Liver (tissue), 9 donors: ENCODE measurements around the gene NECAB2. TPM values are rescaled to one million over a fixed set of nuclear protein-coding genes. Genes with fewer than 3 reads are reported as not detected.

Source experiments
- DNase-seq: peaks from one replicate; pipeline ENCODE4 v3.0.0-alpha.2; 2017; ENCODE audit warnings: low spot score
- H3K27ac ChIP-seq, 2 donors: one replicate each; pipeline ENCODE4 v1.7.0; 2013; ENCODE audit warnings: inconsistent platforms in 2 of 2, low read length in 2 of 2, control low read depth in 1 of 2, low read depth in 1 of 2, mild to moderate bottlenecking in 1 of 2
- H3K27me3 ChIP-seq, 4 donors: one replicate each; pipeline versions ENCODE4 v1.6.1 to v1.7.0; 2013; ENCODE audit warnings: low read length in 3 of 4, inconsistent platforms in 1 of 4, mild to moderate bottlenecking in 1 of 4, moderate library complexity in 1 of 4; ENCODE audit not compliant: control insufficient read depth in 4 of 4, insufficient read depth in 4 of 4
- H3K36me3 ChIP-seq, 4 donors: one replicate each; pipeline versions ENCODE4 v1.6.1 to v1.7.0; 2013; ENCODE audit warnings: low read length in 3 of 4, mild to moderate bottlenecking in 3 of 4, low read depth in 1 of 4, moderate library complexity in 1 of 4; ENCODE audit not compliant: control insufficient read depth in 4 of 4, insufficient read depth in 3 of 4
- H3K4me1 ChIP-seq, 4 donors: one replicate each; pipeline versions ENCODE4 v1.6.1 to v1.7.0; 2013; ENCODE audit warnings: low read length in 3 of 4, mild to moderate bottlenecking in 3 of 4, moderate library complexity in 1 of 4; ENCODE audit not compliant: control insufficient read depth in 4 of 4, insufficient read depth in 4 of 4
- H3K4me3 ChIP-seq, 3 donors: one replicate each; pipeline versions ENCODE4 v1.6.1 to v1.7.0; 2013; ENCODE audit warnings: low read length in 3 of 3, control low read depth in 1 of 3, low read depth in 1 of 3, mild to moderate bottlenecking in 1 of 3
- H3K9ac ChIP-seq, 2 donors: one replicate each; pipeline ENCODE4 v1.7.0; 2013; ENCODE audit warnings: low read length in 2 of 2, mild to moderate bottlenecking in 2 of 2, moderate library complexity in 2 of 2, control low read depth in 1 of 2, low read depth in 1 of 2
- H3K9me3 ChIP-seq, 4 donors: one replicate each; pipeline versions ENCODE4 v1.6.1 to v1.7.0; 2013; ENCODE audit warnings: low read length in 3 of 4; ENCODE audit not compliant: control insufficient read depth in 4 of 4
- EGR1 ChIP-seq, 2 donors: IDR thresholded peaks; 2 replicates each; pipeline ENCODE4 v1.6.1; 2016 to 2018; ENCODE audit warnings: antibody characterized with exemption in 2 of 2, low read depth in 2 of 2
- FOXA1 ChIP-seq: IDR thresholded peaks from 2 replicates; pipeline ENCODE4 v1.6.1; 2016; ENCODE audit warnings: antibody characterized with exemption
- FOXA2 ChIP-seq: IDR thresholded peaks from 2 replicates; pipeline ENCODE4 v1.6.1; 2016; ENCODE audit warnings: antibody characterized with exemption
- GABPA ChIP-seq, 2 donors: IDR thresholded peaks in 1 of 2; conservative IDR thresholded peaks in 1 of 2; 2 replicates each; pipeline ENCODE4 v1.6.1; 2016; ENCODE audit warnings: antibody characterized with exemption in 2 of 2, mild to moderate bottlenecking in 1 of 2, moderate library complexity in 1 of 2
- HNF4G ChIP-seq: IDR thresholded peaks from 2 replicates; pipeline ENCODE4 v1.6.1; 2016; ENCODE audit warnings: antibody characterized with exemption
- JUND ChIP-seq, 2 donors: IDR thresholded peaks; 2 replicates each; pipeline ENCODE4 v1.6.1; 2016; ENCODE audit warnings: antibody characterized with exemption in 2 of 2
- NR2F2 ChIP-seq: IDR thresholded peaks from 2 replicates; pipeline ENCODE4 v1.6.1; 2016; ENCODE audit warnings: antibody characterized with exemption
- RXRA ChIP-seq, 2 donors: IDR thresholded peaks; 2 replicates each; pipeline ENCODE4 v1.6.1; 2017 to 2018; ENCODE audit warnings: antibody characterized with exemption in 2 of 2, mild to moderate bottlenecking in 1 of 2
- SP1 ChIP-seq: IDR thresholded peaks from 2 replicates; pipeline ENCODE4 v1.6.1; 2018; ENCODE audit warnings: antibody characterized with exemption, mild to moderate bottlenecking
- TAF1 ChIP-seq: conservative IDR thresholded peaks from 2 replicates; pipeline ENCODE4 v1.6.1; 2016; ENCODE audit warnings: antibody characterized with exemption, mild to moderate bottlenecking
- WGBS: extraction: QIAGEN DNeasy Blood & Tissue Kit; methylation state at CpG from one replicate; pipeline ENCODE4 v1.1.7; 2013; 5-methylcytosine and 5-hydroxymethylcytosine counted together
- polyA plus RNA-seq, 2 donors: library from polyadenylated mRNA; stranded (reverse) in 1 of 2; unstranded in 1 of 2; fragments of 200-250 nt in 1 of 2; fragments of >200 nt in 1 of 2; fragmentation: Nextera tagmentation in 1 of 2; extraction: Ambion mirVana in 1 of 2; gene quantifications; one replicate each; pipeline versions ENCODE4 v1.2.1 to v1.2.3, GENCODE V29; 2013 to 2015
- total RNA-seq, 2 donors: library from RNA; depleted of rRNA; stranded (reverse); fragments of >200 nt; gene quantifications; one replicate each; pipeline ENCODE4 v1.2.3, GENCODE V29; 2014
- TF ChIP-seq, protein P1 (sequence below): IDR thresholded peaks from 2 replicates; pipeline ENCODE4 v1.6.1; 2016; ENCODE audit warnings: antibody characterized with exemption, mild to moderate bottlenecking
- TF ChIP-seq, protein P2 (sequence below): IDR thresholded peaks from 2 replicates; pipeline ENCODE4 v1.6.1; 2016; ENCODE audit warnings: antibody characterized with exemption
- TF ChIP-seq, protein P3 (sequence below): fragments of 150-350 bp; IDR thresholded peaks from 2 replicates; pipeline ENCODE4 v1.5.1; 2017; ENCODE audit warnings: improper control_type of control experiment, low read depth, low read length; ENCODE audit not compliant: missing input control
- TF ChIP-seq, protein P4 (sequence below): IDR thresholded peaks from 2 replicates; pipeline ENCODE4 v1.6.1; 2016; ENCODE audit warnings: antibody characterized with exemption
- TF ChIP-seq, protein P5 (sequence below): IDR thresholded peaks from 2 replicates; pipeline ENCODE4 v1.6.1; 2016; ENCODE audit warnings: antibody characterized with exemption
- donor health status: healthy.
- donor health status: healthy.
- donor health status: healthy.
- donor health status: healthy.
- donor health status: healthy.

The NECAB2 gene
- total and polyA plus RNA-seq, 4 donors: 2.7 to 3.8 (median 2.9) TPM; not detected in 1

DNA sequence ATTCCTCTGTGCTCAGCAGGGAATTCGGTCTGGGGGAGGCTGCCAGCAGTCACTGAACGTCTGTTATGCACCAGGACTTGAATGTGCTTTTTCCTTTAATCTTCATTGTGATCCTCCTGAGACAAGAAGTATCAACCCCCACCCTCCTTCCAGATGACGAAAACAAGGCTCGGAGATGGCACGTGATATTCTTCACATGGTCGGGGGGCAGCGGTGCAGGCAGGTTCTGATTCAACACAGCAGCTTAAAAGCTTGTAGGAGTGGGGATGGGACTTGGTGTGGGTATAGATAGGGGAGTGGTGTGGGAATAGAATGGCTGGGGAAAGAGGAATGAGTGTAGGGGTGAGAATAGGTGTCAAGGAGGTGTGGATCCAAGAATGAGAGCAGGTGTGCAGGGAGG, 6.4 kb downstream of the NECAB2 start (continued):
- TF ChIP-seq, protein P1, sequence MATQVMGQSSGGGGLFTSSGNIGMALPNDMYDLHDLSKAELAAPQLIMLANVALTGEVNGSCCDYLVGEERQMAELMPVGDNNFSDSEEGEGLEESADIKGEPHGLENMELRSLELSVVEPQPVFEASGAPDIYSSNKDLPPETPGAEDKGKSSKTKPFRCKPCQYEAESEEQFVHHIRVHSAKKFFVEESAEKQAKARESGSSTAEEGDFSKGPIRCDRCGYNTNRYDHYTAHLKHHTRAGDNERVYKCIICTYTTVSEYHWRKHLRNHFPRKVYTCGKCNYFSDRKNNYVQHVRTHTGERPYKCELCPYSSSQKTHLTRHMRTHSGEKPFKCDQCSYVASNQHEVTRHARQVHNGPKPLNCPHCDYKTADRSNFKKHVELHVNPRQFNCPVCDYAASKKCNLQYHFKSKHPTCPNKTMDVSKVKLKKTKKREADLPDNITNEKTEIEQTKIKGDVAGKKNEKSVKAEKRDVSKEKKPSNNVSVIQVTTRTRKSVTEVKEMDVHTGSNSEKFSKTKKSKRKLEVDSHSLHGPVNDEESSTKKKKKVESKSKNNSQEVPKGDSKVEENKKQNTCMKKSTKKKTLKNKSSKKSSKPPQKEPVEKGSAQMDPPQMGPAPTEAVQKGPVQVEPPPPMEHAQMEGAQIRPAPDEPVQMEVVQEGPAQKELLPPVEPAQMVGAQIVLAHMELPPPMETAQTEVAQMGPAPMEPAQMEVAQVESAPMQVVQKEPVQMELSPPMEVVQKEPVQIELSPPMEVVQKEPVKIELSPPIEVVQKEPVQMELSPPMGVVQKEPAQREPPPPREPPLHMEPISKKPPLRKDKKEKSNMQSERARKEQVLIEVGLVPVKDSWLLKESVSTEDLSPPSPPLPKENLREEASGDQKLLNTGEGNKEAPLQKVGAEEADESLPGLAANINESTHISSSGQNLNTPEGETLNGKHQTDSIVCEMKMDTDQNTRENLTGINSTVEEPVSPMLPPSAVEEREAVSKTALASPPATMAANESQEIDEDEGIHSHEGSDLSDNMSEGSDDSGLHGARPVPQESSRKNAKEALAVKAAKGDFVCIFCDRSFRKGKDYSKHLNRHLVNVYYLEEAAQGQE: no peak
- TF ChIP-seq FOXA1: no peak

DNA sequence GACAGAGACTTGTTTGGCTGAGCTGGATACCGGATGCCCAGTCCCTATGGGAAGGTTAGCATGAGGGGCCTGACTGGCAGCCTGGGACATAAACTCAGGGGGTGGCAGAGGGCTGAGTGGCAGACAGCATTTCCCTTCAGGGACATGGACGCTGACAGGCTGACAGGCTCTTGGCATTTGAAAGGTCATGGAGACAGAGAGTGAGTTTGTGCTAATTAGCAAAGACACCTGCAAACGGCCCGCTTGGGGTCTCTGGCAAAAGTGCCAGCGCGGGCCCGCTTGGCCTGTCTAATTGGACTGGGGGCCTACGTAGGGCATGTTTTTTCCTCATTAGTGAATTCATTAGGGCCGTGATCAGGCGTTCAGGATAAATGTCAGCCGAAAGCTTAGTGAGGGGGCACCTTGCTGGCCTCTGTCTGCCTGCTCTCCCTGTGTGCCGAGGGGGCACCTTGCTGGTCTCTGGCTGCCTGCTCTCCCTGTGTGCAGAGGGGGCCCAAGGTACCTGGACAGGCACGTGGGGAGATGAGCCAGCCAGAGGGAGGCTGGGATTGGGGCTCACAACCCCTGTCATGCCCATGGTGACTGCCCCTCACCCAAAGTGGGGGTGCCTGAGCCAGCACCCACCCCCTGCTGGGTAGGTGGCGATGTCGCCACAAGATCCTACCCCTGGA, 7.7 kb downstream of the NECAB2 start:
- DNase-seq: no peak
- Histone ChIP-seq H3K9ac (no peak overlapping the region), H3K4me1 (peaks cover 0 to 3% (median 1%) of the 10 kb centered on the region in 4 donors), H3K27ac (no peak overlapping the region), H3K4me3 (no peak overlapping the region), H3K27me3 (no peaks in the 10 kb centered on the region), H3K9me3 (peaks cover 0 to 3% (median under 1%) of the 10 kb centered on the region in 4 donors), H3K36me3 (peaks cover under 1 to 14% (median 5%) of the 10 kb centered on the region in 4 donors)
- WGBS: 87% methylated on average over 15 of the region's 15 CpGs
- TF ChIP-seq, protein P2, sequence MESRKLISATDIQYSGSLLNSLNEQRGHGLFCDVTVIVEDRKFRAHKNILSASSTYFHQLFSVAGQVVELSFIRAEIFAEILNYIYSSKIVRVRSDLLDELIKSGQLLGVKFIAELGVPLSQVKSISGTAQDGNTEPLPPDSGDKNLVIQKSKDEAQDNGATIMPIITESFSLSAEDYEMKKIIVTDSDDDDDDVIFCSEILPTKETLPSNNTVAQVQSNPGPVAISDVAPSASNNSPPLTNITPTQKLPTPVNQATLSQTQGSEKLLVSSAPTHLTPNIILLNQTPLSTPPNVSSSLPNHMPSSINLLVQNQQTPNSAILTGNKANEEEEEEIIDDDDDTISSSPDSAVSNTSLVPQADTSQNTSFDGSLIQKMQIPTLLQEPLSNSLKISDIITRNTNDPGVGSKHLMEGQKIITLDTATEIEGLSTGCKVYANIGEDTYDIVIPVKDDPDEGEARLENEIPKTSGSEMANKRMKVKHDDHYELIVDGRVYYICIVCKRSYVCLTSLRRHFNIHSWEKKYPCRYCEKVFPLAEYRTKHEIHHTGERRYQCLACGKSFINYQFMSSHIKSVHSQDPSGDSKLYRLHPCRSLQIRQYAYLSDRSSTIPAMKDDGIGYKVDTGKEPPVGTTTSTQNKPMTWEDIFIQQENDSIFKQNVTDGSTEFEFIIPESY: no peak
- TF ChIP-seq FOXA2 (no peak), RXRA (IDR thresholded peaks at IDR 0.05) (no peak), NR2F2 (no peak), TAF1 (no peak), JUND (IDR thresholded peaks at IDR 0.05) (no peak), GABPA (IDR thresholded peaks at IDR 0.05 in 1 of 2, conservative IDR thresholded peaks at IDR 0.05 in 1 of 2) (no peak), SP1 (no peak), EGR1 (IDR thresholded peaks at IDR 0.05; ENCODE audit: low read depth in 2 of 2) (no peak), FOXA1 (no peak), HNF4G (no peak)
- TF ChIP-seq, protein P1: no peak
- TF ChIP-seq, protein P3, sequence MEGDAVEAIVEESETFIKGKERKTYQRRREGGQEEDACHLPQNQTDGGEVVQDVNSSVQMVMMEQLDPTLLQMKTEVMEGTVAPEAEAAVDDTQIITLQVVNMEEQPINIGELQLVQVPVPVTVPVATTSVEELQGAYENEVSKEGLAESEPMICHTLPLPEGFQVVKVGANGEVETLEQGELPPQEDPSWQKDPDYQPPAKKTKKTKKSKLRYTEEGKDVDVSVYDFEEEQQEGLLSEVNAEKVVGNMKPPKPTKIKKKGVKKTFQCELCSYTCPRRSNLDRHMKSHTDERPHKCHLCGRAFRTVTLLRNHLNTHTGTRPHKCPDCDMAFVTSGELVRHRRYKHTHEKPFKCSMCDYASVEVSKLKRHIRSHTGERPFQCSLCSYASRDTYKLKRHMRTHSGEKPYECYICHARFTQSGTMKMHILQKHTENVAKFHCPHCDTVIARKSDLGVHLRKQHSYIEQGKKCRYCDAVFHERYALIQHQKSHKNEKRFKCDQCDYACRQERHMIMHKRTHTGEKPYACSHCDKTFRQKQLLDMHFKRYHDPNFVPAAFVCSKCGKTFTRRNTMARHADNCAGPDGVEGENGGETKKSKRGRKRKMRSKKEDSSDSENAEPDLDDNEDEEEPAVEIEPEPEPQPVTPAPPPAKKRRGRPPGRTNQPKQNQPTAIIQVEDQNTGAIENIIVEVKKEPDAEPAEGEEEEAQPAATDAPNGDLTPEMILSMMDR: no peak
- TF ChIP-seq, protein P4, sequence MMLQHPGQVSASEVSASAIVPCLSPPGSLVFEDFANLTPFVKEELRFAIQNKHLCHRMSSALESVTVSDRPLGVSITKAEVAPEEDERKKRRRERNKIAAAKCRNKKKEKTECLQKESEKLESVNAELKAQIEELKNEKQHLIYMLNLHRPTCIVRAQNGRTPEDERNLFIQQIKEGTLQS: no peak
- TF ChIP-seq, protein P5, sequence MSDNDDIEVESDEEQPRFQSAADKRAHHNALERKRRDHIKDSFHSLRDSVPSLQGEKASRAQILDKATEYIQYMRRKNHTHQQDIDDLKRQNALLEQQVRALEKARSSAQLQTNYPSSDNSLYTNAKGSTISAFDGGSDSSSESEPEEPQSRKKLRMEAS: no peak
